ENCODE measurements around the gene DNAH1.

DNA sequence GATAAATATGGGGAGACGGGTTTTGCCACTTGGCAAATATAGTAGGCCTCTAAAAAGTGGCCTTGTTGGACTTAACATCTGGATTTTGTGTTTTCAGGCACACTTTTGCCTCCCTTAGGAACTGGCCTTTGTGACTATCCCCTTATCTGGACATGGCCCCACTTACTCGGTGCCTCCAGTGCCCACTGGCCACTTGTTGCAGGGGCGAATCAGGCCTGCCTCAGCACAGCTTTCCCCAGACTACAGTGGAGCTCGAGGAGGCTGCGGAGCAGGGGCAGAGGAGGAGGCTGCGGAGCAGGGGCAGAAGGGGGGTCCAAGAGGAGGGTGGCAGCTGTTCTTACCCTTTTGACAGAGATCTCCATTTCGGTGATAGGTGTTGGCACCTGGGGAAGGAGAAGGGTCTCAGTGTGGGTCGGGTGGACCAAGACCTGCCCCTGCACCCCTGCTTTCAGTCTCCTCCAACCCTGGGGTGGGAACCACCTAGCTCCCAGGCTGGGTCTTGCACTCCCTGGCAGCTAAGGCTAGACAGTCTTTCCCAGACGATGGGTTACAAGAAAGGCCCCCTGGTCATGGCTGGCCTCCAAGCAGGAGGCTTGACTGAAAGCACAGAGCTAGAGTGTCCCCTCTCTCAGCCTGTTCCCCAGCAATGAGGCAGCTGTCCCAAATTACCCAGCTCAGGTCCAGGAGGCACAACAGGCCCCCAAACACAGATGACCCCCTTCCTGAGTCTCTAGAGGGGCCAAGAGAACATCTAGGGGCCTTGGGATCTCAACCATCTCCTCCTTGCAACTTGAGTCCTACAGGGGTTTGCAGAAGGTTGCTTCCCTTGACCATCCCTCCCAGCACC lies 122.7 kb downstream of the DNAH1 start:
- TF ChIP-seq, protein P1, sequence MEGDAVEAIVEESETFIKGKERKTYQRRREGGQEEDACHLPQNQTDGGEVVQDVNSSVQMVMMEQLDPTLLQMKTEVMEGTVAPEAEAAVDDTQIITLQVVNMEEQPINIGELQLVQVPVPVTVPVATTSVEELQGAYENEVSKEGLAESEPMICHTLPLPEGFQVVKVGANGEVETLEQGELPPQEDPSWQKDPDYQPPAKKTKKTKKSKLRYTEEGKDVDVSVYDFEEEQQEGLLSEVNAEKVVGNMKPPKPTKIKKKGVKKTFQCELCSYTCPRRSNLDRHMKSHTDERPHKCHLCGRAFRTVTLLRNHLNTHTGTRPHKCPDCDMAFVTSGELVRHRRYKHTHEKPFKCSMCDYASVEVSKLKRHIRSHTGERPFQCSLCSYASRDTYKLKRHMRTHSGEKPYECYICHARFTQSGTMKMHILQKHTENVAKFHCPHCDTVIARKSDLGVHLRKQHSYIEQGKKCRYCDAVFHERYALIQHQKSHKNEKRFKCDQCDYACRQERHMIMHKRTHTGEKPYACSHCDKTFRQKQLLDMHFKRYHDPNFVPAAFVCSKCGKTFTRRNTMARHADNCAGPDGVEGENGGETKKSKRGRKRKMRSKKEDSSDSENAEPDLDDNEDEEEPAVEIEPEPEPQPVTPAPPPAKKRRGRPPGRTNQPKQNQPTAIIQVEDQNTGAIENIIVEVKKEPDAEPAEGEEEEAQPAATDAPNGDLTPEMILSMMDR (conservative IDR thresholded peaks at IDR 0.05; ENCODE audit: low read depth in 2 of 2) = no peak
- TF ChIP-seq EZH2 (IDR thresholded peaks at IDR 0.05; ENCODE audit: low read depth, unreplicated experiment) (no peak), POLR2AphosphoS5 (IDR thresholded peaks at IDR 0.05; ENCODE audit: low read depth) (no peak), EZH2phosphoT487 (IDR thresholded peaks at IDR 0.05; ENCODE audit: unreplicated experiment) (no peak), JUNB (IDR thresholded peaks at IDR 0.05; ENCODE audit: unreplicated experiment) (no peak), CREB1 (CRISPR knock-in tag; IDR thresholded peaks at IDR 0.05; ENCODE audit: low read depth) (no peak), ZNF331 (CRISPR knock-in tag; IDR thresholded peaks at IDR 0.05; ENCODE audit: low read depth) (no peak), ZNF114 (CRISPR knock-in tag; IDR thresholded peaks at IDR 0.05) (no peak), NANOG (IDR thresholded peaks at IDR 0.05; ENCODE audit: borderline replicate concordance) (no peak)
- TF ChIP-seq, protein P2, sequence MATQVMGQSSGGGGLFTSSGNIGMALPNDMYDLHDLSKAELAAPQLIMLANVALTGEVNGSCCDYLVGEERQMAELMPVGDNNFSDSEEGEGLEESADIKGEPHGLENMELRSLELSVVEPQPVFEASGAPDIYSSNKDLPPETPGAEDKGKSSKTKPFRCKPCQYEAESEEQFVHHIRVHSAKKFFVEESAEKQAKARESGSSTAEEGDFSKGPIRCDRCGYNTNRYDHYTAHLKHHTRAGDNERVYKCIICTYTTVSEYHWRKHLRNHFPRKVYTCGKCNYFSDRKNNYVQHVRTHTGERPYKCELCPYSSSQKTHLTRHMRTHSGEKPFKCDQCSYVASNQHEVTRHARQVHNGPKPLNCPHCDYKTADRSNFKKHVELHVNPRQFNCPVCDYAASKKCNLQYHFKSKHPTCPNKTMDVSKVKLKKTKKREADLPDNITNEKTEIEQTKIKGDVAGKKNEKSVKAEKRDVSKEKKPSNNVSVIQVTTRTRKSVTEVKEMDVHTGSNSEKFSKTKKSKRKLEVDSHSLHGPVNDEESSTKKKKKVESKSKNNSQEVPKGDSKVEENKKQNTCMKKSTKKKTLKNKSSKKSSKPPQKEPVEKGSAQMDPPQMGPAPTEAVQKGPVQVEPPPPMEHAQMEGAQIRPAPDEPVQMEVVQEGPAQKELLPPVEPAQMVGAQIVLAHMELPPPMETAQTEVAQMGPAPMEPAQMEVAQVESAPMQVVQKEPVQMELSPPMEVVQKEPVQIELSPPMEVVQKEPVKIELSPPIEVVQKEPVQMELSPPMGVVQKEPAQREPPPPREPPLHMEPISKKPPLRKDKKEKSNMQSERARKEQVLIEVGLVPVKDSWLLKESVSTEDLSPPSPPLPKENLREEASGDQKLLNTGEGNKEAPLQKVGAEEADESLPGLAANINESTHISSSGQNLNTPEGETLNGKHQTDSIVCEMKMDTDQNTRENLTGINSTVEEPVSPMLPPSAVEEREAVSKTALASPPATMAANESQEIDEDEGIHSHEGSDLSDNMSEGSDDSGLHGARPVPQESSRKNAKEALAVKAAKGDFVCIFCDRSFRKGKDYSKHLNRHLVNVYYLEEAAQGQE (IDR thresholded peaks at IDR 0.05; ENCODE audit: unreplicated experiment) = no peak

Measured in GM23338 (cell line).